Progenitor cell of endocrine pancreas (in vitro differentiated cells): ENCODE data around the gene CMYA5. TPM values are rescaled to one million over a fixed set of nuclear protein-coding genes. Genes with fewer than 3 reads are reported as not detected.

Experiments
- DNase-seq: peaks from one replicate; pipeline ENCODE4 v3.0.0; 2021; ENCODE audit warnings: low spot score; ENCODE audit not compliant: unreplicated experiment
- H3K27ac Mint-ChIP-seq: 2 replicates; pipeline ENCODE4 v1.8.0; 2021; ENCODE audit warnings: mild to moderate bottlenecking, moderate library complexity, mixed read lengths
- H3K27me3 Mint-ChIP-seq: 2 replicates; pipeline ENCODE4 v1.8.0; 2021; ENCODE audit warnings: mixed read lengths
- H3K36me3 Mint-ChIP-seq: 2 replicates; pipeline ENCODE4 v1.8.0; 2022; ENCODE audit warnings: mixed read lengths; ENCODE audit not compliant: insufficient read depth
- H3K4me1 Mint-ChIP-seq: 2 replicates; pipeline ENCODE4 v1.8.0; 2021; ENCODE audit warnings: low read depth, mixed read lengths
- H3K4me3 Mint-ChIP-seq: 2 replicates; pipeline ENCODE4 v1.8.0; 2021; ENCODE audit warnings: low read depth, mild to moderate bottlenecking, moderate library complexity, mixed read lengths
- H3K9me3 Mint-ChIP-seq: 2 replicates; pipeline ENCODE4 v1.8.0; 2021; ENCODE audit warnings: low read depth, mixed read lengths
- total RNA-seq: library from RNA; stranded (reverse); gene quantifications from 2 replicates; pipeline ENCODE4 v1.2.1, GENCODE V29; 2021
- TF ChIP-seq, protein P1 (sequence below): fragments of 200-600 bp; sonication (generic); IDR thresholded peaks from one replicate; pipeline ENCODE4 v1.5.0; 2021; ENCODE audit warnings: antibody characterized with exemption, mild to moderate bottlenecking; ENCODE audit not compliant: unreplicated experiment

Gene CMYA5
- total RNA-seq, 1 donor from 2014 or later = 1.1 TPM

DNA sequence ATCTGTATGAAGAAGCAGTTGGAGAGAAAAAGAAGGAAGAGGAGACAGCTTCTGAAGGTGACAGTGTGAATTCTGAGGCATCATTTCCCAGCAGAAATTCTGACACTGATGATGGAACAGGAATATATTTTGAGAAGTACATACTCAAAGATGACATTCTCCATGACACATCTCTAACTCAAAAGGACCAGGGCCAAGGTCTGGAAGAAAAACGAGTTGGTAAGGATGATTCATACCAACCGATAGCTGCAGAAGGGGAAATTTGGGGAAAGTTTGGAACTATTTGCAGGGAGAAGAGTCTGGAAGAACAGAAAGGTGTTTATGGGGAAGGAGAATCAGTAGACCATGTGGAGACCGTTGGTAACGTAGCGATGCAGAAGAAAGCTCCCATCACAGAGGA lies 48.7 kb downstream of the CMYA5 start:
- no peaks in the 10 kb centered on the region for H3K36me3 Mint-ChIP-seq
- H3K4me1 Mint-ChIP-seq = no peaks in the 10 kb centered on the region
- H3K27ac Mint-ChIP-seq = no peak overlapping the region
- DNase-seq = no peak
- H3K27me3 Mint-ChIP-seq = peaks cover 14% of the 10 kb centered on the region
- no peak overlapping the region for H3K4me3 Mint-ChIP-seq
- TF ChIP-seq, protein P1, sequence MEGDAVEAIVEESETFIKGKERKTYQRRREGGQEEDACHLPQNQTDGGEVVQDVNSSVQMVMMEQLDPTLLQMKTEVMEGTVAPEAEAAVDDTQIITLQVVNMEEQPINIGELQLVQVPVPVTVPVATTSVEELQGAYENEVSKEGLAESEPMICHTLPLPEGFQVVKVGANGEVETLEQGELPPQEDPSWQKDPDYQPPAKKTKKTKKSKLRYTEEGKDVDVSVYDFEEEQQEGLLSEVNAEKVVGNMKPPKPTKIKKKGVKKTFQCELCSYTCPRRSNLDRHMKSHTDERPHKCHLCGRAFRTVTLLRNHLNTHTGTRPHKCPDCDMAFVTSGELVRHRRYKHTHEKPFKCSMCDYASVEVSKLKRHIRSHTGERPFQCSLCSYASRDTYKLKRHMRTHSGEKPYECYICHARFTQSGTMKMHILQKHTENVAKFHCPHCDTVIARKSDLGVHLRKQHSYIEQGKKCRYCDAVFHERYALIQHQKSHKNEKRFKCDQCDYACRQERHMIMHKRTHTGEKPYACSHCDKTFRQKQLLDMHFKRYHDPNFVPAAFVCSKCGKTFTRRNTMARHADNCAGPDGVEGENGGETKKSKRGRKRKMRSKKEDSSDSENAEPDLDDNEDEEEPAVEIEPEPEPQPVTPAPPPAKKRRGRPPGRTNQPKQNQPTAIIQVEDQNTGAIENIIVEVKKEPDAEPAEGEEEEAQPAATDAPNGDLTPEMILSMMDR = no peak
- no peaks in the 10 kb centered on the region for H3K9me3 Mint-ChIP-seq

DNA sequence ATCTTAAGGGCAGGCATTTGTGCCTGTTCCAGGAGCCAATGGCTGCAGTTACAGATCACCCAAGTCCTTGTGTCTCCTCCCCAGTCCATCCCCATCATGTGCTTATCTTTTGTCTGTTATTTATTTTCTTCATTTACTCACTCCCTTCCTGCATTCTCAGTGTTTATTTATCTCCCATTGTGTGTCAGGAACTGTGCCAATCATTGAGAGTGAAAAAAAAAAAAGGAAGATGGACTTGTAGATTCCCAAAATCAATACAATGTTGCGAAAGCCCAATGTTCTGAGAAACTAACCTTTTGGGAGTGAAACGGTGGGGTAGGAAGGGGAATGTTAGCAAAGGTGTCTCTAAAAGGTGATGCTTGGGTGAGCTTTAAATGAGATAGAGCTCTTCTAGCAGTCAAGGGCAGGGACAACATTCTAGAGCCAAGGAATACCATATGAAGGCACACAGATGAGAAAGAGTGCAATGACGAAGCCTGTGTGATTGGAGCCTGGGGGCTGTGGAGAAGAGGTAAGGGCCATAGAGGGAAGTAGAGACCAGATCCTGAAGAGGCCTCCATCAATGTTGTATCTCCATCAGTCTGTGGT lies 53.0 kb downstream of the CMYA5 start:
- Mint-ChIP-seq H3K4me1 (no peaks in the 10 kb centered on the region), H3K27me3 (peaks cover under 1% of the 10 kb centered on the region), H3K36me3 (no peaks in the 10 kb centered on the region), H3K4me3 (no peak overlapping the region), H3K27ac (no peak overlapping the region), H3K9me3 (no peaks in the 10 kb centered on the region)
- no peak for DNase-seq
- TF ChIP-seq, protein P1 = no peak

DNA sequence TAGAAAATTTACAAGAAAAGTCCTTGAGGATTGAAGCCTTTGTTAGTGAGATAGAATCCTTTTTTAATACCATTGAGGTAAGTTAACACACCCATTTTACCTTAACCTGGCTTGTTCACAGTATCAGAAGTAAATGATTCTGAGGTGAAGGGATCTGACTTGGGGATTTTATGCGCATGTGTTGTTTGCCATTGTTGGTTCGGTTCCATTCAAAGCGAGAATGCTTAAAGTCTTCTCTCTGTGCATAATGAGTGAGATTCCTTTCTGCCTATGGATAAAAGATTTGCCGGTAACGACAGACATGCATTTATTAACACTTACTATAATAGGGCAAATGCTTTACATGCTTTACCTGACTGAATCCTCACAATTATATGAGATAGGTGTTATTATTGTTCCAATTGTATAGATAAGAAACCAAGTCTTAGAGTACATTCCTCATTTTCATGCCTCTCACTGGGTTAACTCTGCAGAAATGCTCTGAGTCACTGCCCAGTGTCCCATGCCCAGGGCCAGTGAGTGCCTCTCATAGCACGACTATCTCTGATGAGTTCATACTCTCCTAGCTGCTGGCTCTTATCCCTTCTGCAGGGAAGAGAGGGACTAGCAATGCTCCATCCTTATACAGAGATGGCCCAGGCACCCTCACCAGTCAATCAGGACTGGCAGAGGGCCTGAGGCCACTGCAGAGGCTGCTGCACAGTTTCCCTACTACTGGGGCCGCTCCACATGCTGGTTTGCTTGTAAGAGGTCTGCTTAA lies 54.4 kb downstream of the CMYA5 start:
- no peaks in the 10 kb centered on the region for H3K9me3 Mint-ChIP-seq
- TF ChIP-seq, protein P1 = no peak
- H3K4me1 Mint-ChIP-seq = no peaks in the 10 kb centered on the region
- no peaks in the 10 kb centered on the region for H3K36me3 Mint-ChIP-seq
- no peak for DNase-seq
- no peak overlapping the region for H3K4me3 Mint-ChIP-seq
- H3K27me3 Mint-ChIP-seq = no peaks in the 10 kb centered on the region
- no peak overlapping the region for H3K27ac Mint-ChIP-seq

DNA sequence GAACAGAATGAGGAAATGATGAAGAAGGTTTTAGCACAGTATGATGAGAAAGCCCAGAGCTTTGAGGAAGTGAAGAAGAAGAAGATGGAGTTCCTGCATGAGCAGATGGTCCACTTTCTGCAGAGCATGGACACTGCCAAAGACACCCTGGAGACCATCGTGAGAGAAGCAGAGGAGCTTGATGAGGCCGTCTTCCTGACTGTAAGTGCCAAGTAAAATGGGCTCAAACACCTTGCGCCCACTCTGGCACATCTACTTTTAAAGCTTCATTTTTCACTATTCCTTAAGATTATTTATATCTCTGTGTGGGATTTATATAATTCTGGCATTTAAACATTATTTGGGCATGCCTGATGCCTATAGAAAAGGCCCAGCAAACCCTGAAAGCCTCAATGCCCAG lies 55.6 kb downstream of the CMYA5 start:
- TF ChIP-seq, protein P1 = no peak
- Mint-ChIP-seq H3K4me1 (no peaks in the 10 kb centered on the region), H3K36me3 (no peaks in the 10 kb centered on the region), H3K27ac (no peak overlapping the region), H3K27me3 (no peaks in the 10 kb centered on the region), H3K4me3 (no peak overlapping the region), H3K9me3 (no peaks in the 10 kb centered on the region)
- DNase-seq = no peak

DNA sequence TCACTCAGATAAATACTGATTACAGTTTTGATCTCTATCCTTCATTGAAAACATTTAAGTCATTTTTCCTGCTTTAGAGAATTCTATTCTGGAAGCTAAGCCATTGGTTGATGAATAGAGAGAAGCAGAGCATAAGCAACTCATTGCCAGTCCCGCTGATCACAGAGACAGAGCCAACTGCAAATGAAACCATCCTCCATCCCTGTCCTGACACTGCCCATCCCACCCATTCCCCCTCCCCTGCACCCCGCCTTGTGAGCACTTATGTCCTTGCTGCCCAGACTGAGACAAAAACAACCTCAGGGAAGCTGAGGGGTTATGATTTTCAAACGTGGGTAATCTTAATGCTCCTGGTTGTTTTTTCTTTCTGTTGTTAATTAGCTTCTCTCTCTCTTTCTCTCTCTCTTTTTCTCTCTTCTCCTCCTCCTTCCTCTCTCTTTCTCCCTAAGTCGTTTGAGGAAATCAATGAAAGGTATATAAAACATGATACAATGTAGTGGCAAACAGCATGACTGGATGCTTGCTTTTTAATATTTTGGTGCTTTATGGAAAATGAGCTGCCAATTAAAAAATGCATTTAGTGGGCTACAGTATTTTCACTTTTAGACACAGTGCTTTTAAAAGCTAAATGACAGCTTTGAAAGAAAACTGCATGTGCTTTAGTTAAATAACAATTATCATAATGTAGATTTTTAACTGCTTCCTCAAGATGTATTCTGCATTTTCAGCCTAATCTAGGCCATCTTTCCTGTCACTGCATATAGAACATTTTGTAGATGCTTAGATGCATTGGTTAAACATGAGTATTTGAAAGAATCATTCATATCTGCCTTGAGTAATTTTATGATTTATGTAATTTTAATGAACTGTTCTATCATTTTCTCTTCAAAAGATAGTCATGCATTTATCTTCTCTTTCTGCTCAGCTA lies 57.3 kb downstream of the CMYA5 start:
- TF ChIP-seq, protein P1 = no peak
- H3K27ac Mint-ChIP-seq = no peak overlapping the region
- H3K4me3 Mint-ChIP-seq = no peak overlapping the region
- H3K9me3 Mint-ChIP-seq = no peaks in the 10 kb centered on the region
- no peaks in the 10 kb centered on the region for H3K36me3 Mint-ChIP-seq
- no peaks in the 10 kb centered on the region for H3K4me1 Mint-ChIP-seq
- H3K27me3 Mint-ChIP-seq = no peaks in the 10 kb centered on the region
- no peak for DNase-seq
